DND-41 (cell line): ENCODE results near the gene ACADS.

ENCODE experiments used
- CTCF ChIP-seq: IDR thresholded peaks from 2 replicates; pipeline ENCODE4 v1.5.1; 2012; ENCODE audit warnings: borderline replicate concordance, low read length, moderate library complexity, mild to moderate bottlenecking; ENCODE audit not compliant: poor library complexity, severe bottlenecking; ENCODE audit errors: extremely low read depth
- EZH2 ChIP-seq: IDR thresholded peaks from 3 replicates; pipeline ENCODE4 v1.6.1; 2012; ENCODE audit warnings: borderline replicate concordance, low read depth, mild to moderate bottlenecking, moderate library complexity, low read length, inconsistent platforms; ENCODE audit not compliant: severe bottlenecking

GRCh38 chr12:120733574-120733973, 7.9 kb downstream of the ACADS start:
- TF ChIP-seq CTCF (no peak), EZH2 (no peak)
